GM12878 (cell line): ENCODE data around the gene RAB3A. TPM values are rescaled to one million over a fixed set of nuclear protein-coding genes. Genes with fewer than 3 reads are reported as not detected.

Source experiments
- CTCF ChIP-seq, 3 experiments: IDR thresholded peaks in 2 of 3; conservative IDR thresholded peaks in 1 of 3; 2 replicates each; pipeline ENCODE4 v1.5.1; 2011; ENCODE audit warnings: low read depth in 3 of 3, low read length in 3 of 3, mild to moderate bottlenecking in 3 of 3, control low read depth in 2 of 3, moderate library complexity in 2 of 3, inconsistent platforms in 1 of 3, mixed read lengths in 1 of 3; ENCODE audit not compliant: control insufficient read depth in 2 of 3, insufficient read depth in 1 of 3; ENCODE audit errors: extremely low read depth in 1 of 3
- E4F1 ChIP-seq: fragments of 450-650 bp; IDR thresholded peaks from 2 replicates; pipeline ENCODE4 v1.6.1; 2018; ENCODE audit warnings: borderline replicate concordance, mild to moderate bottlenecking; ENCODE audit not compliant: partially characterized antibody
- ELK1 ChIP-seq: IDR thresholded peaks from 2 replicates; pipeline ENCODE4 v1.6.1; 2012; ENCODE audit warnings: low read depth, low read length, improper control_type of control experiment
- JUND ChIP-seq: IDR thresholded peaks from 2 replicates; pipeline ENCODE4 v1.6.1; 2012; ENCODE audit warnings: low read depth, mild to moderate bottlenecking, low read length, improper control_type of control experiment, moderate library complexity
- MXI1 ChIP-seq: fragments of 150-350 bp; IDR thresholded peaks from 2 replicates; pipeline ENCODE4 v1.6.1; 2011; ENCODE audit warnings: low read depth, mild to moderate bottlenecking, inconsistent platforms, low read length, improper control_type of control experiment
- NR2F1 ChIP-seq: fragments of 450-650 bp; conservative IDR thresholded peaks from 2 replicates; pipeline ENCODE4 v1.6.1; 2017; ENCODE audit warnings: mild to moderate bottlenecking
- PML ChIP-seq: IDR thresholded peaks from 2 replicates; pipeline ENCODE4 v1.6.1; 2012; ENCODE audit warnings: low read length, inconsistent platforms
- POU2F2 ChIP-seq: IDR thresholded peaks from 3 replicates; pipeline ENCODE4 v1.6.1; 2011; ENCODE audit warnings: low read depth, mild to moderate bottlenecking, low read length, borderline replicate concordance
- RAD21 ChIP-seq: IDR thresholded peaks from 2 replicates; pipeline ENCODE4 v1.6.1; 2011; ENCODE audit warnings: mild to moderate bottlenecking, low read depth, low read length, moderate library complexity; ENCODE audit not compliant: insufficient read depth
- RB1 ChIP-seq: fragments of 450-650 bp; formaldehyde crosslinking; IDR thresholded peaks from 2 replicates; pipeline ENCODE4 v1.6.1; 2017; ENCODE audit warnings: mild to moderate bottlenecking, borderline replicate concordance
- RUNX3 ChIP-seq: IDR thresholded peaks from 2 replicates; pipeline ENCODE4 v1.6.1; 2012; ENCODE audit warnings: low read length, inconsistent platforms
- SIN3A ChIP-seq: IDR thresholded peaks from 2 replicates; pipeline ENCODE4 v1.6.1; 2012; ENCODE audit warnings: low read depth, low read length, improper control_type of control experiment
- SRF ChIP-seq, 2 experiments: IDR thresholded peaks; 2 replicates each; pipeline ENCODE4 v1.6.1; 2011; ENCODE audit warnings: low read depth in 2 of 2, low read length in 2 of 2, mild to moderate bottlenecking in 1 of 2, moderate library complexity in 1 of 2
- STAT1 ChIP-seq: fragments of 450-650 bp; conservative IDR thresholded peaks from 2 replicates; pipeline ENCODE4 v1.6.1; 2014; ENCODE audit warnings: antibody characterized with exemption, mild to moderate bottlenecking
- TCF3 ChIP-seq: IDR thresholded peaks from 2 replicates; pipeline ENCODE4 v1.6.1; 2012; ENCODE audit warnings: low read depth, mild to moderate bottlenecking, low read length, borderline replicate concordance; ENCODE audit not compliant: insufficient read depth
- YY1 ChIP-seq: IDR thresholded peaks from 2 replicates; pipeline ENCODE4 v1.6.1; 2011; ENCODE audit warnings: low read depth, mild to moderate bottlenecking, low read length
- ZBTB40 ChIP-seq: fragments of 450-650 bp; IDR thresholded peaks from 2 replicates; pipeline ENCODE4 v1.6.1; 2016; ENCODE audit warnings: mild to moderate bottlenecking, moderate library complexity, borderline replicate concordance
- ZNF207 ChIP-seq: fragments of 450-650 bp; IDR thresholded peaks from 2 replicates; pipeline ENCODE4 v1.6.1; 2014; ENCODE audit warnings: antibody characterized with exemption, mild to moderate bottlenecking, borderline replicate concordance
- polyA plus RNA-seq, 11 experiments: library from polyadenylated mRNA; depleted of rRNA in 4 of 11; unstranded in 6 of 11; stranded (reverse) in 5 of 11; fragments of >200 nt; fragmentation: Nextera tagmentation in 4 of 11; fragmentation: Illumina TruSeq in 1 of 11; extraction: Ambion mirVana in 4 of 11; extraction: Trizol in 1 of 11; gene quantifications; 1 replicate in 1 of 11; 2 replicates in 10 of 11; pipeline versions ENCODE4 v1.2.1 to v1.2.3, GENCODE V29; 2011 to 2016; ENCODE audit warnings: inconsistent platforms in 2 of 11, missing spikeins in 2 of 11, low read depth in 1 of 11
- total RNA-seq, 4 experiments: library from RNA; depleted of rRNA in 3 of 4; stranded (reverse); fragments of >200 nt in 3 of 4; fragmentation: Illumina TruSeq in 1 of 4; extraction: Trizol in 1 of 4; gene quantifications; 2 replicates each; pipeline versions ENCODE4 v1.2.1 to v1.2.3, GENCODE V29; 2013 to 2021

Gene RAB3A
- total and polyA plus RNA-seq, 10 of the 15 experiments (the other 5 are each of a cell fraction or from before 2014, with no cell fraction given), result 0.07 to 3.5 (median 1.2) TPM; not detected in 1

- TF ChIP-seq ZNF207, result 0 out of 2 replicates have a peak, but pooled peaks have one; percentile 37
- peak; percentile 56 for TF ChIP-seq ELK1
- TF ChIP-seq ZBTB40, result peak; percentile 78; the same call in 1 of the 2 replicates
- peak; percentile 59 for TF ChIP-seq YY1
- TF ChIP-seq E4F1, result peak; percentile 93
- peak; percentile 87; the same call in 2 of the 3 replicates for TF ChIP-seq POU2F2
- peak; percentile 59; the same call in 1 of the 2 replicates for TF ChIP-seq RUNX3
- peak; percentile 59 for TF ChIP-seq NR2F1
- TF ChIP-seq SRF (IDR thresholded peaks at IDR 0.05; ENCODE audit: low read depth in 2 of 2, low read length in 2 of 2), result no peak
- TF ChIP-seq MXI1, result peak; percentile 90
- TF ChIP-seq JUND, result 0 out of 2 replicates have a peak, but pooled peaks have one; percentile 22
- 0 out of 2 replicates have a peak, but pooled peaks have one; percentile 0 for TF ChIP-seq PML
- TF ChIP-seq CTCF (IDR thresholded peaks at IDR 0.05 in 2 of 3, conservative IDR thresholded peaks at IDR 0.05 in 1 of 3; ENCODE audit: control insufficient read depth in 2 of 3, extremely low read depth in 1 of 3, insufficient read depth in 1 of 3, low read depth in 3 of 3, low read length in 3 of 3), result peak; percentile 79 to 90 (median 85)
- TF ChIP-seq SIN3A, result peak; percentile 90
- TF ChIP-seq STAT1, result 0 out of 2 replicates have a peak, but pooled peaks have one; percentile 58
- TF ChIP-seq RB1, result peak; percentile 14
- TF ChIP-seq TCF3, result 0 out of 2 replicates have a peak, but pooled peaks have one; percentile 6
- TF ChIP-seq RAD21, result peak; percentile 46; the same call in 1 of the 2 replicates
Observed at GRCh38 chr19:18152442-18152816, 51.4 kb downstream of the RAB3A start (continued).
